ENCODE data around the gene SLC9A9. TPM values are rescaled to one million over a fixed set of nuclear protein-coding genes. Genes with fewer than 3 reads are reported as not detected.

Gene SLC9A9
- total RNA-seq, 2 donors from 2014 or later, result 1.3 to 3.7 TPM

GRCh38 chr3:143314251-143315093 is 533.8 kb downstream of the SLC9A9 start:
- Mint-ChIP-seq H3K4me1 (no peaks in the 10 kb centered on the region), H3K27me3 (ENCODE audit: insufficient read depth) (no peaks in the 10 kb centered on the region), H3K4me3 (no peak overlapping the region), H3K27ac (peak overlapping the region; percentile 44), H3K36me3 (ENCODE audit: low read depth) (no peaks in the 10 kb centered on the region), H3K9me3 (no peaks in the 10 kb centered on the region)
- H3K9ac ChIP-seq (ENCODE audit: extremely low read depth, low read length, poor library complexity, severe bottlenecking), result no peak overlapping the region
- H3K4me3 ChIP-seq (ENCODE audit: low read length), result no peak overlapping the region
- 89 to 93% methylated on average over 9 of the region's 9 CpGs for WGBS, 2 experiments (ENCODE audit: insufficient coverage in 1 of 2, insufficient read length in 1 of 2)
- DNase-seq, result no peak
- H3K4me1 ChIP-seq (ENCODE audit: control insufficient read depth, insufficient read depth, low read length), result no peaks in the 10 kb centered on the region
- no peaks in the 10 kb centered on the region for H3K27me3 ChIP-seq (ENCODE audit: control insufficient read depth, insufficient read depth, low read length, poor library complexity, severe bottlenecking)
- no peaks in the 10 kb centered on the region for H3K36me3 ChIP-seq (ENCODE audit: control insufficient read depth, insufficient read depth, low read length)
- no peak for TF ChIP-seq CTCF (conservative IDR thresholded peaks at IDR 0.05)
- H3K9me3 ChIP-seq (ENCODE audit: control insufficient read depth, low read length), result no peaks in the 10 kb centered on the region
- no peak overlapping the region for H3K27ac ChIP-seq (ENCODE audit: low read depth, low read length)

GRCh38 chr3:143313893-143314188 is 534.4 kb downstream of the SLC9A9 start:
- no peak overlapping the region for H3K27ac ChIP-seq (ENCODE audit: low read depth, low read length)
- DNase-seq, result no peak
- H3K36me3 ChIP-seq (ENCODE audit: control insufficient read depth, insufficient read depth, low read length), result no peaks in the 10 kb centered on the region
- H3K4me3 ChIP-seq (ENCODE audit: low read length), result no peak overlapping the region
- no peaks in the 10 kb centered on the region for H3K9me3 Mint-ChIP-seq
- H3K4me3 Mint-ChIP-seq, result no peak overlapping the region
- H3K27me3 ChIP-seq (ENCODE audit: control insufficient read depth, insufficient read depth, low read length, poor library complexity, severe bottlenecking), result no peaks in the 10 kb centered on the region
- H3K9ac ChIP-seq (ENCODE audit: extremely low read depth, low read length, poor library complexity, severe bottlenecking), result no peak overlapping the region
- H3K9me3 ChIP-seq (ENCODE audit: control insufficient read depth, low read length), result no peaks in the 10 kb centered on the region
- H3K27me3 Mint-ChIP-seq (ENCODE audit: insufficient read depth), result no peaks in the 10 kb centered on the region
- WGBS, 2 experiments (ENCODE audit: insufficient coverage in 1 of 2, insufficient read length in 1 of 2), result 91% methylated on average over 2 of the region's 2 CpGs; no CpG with 5 or more reads in 1 of the 2 experiments
- no peaks in the 10 kb centered on the region for H3K4me1 Mint-ChIP-seq
- TF ChIP-seq CTCF (conservative IDR thresholded peaks at IDR 0.05), result no peak
- H3K4me1 ChIP-seq (ENCODE audit: control insufficient read depth, insufficient read depth, low read length), result no peaks in the 10 kb centered on the region
- no peak overlapping the region for H3K27ac Mint-ChIP-seq
- H3K36me3 Mint-ChIP-seq (ENCODE audit: low read depth), result no peaks in the 10 kb centered on the region

- Histone ChIP-seq H3K4me1 (ENCODE audit: control insufficient read depth, insufficient read depth, low read length) (no peaks in the 10 kb centered on the region), H3K36me3 (ENCODE audit: control insufficient read depth, insufficient read depth, low read length) (no peaks in the 10 kb centered on the region), H3K27ac (ENCODE audit: low read depth, low read length) (no peak overlapping the region), H3K9me3 (ENCODE audit: control insufficient read depth, low read length) (no peaks in the 10 kb centered on the region), H3K4me3 (ENCODE audit: low read length) (no peak overlapping the region), H3K9ac (ENCODE audit: extremely low read depth, low read length, poor library complexity, severe bottlenecking) (no peak overlapping the region), H3K27me3 (ENCODE audit: control insufficient read depth, insufficient read depth, low read length, poor library complexity, severe bottlenecking) (no peaks in the 10 kb centered on the region)
- no peak overlapping the region for H3K27ac Mint-ChIP-seq
- no peak for TF ChIP-seq CTCF (conservative IDR thresholded peaks at IDR 0.05)
- no peaks in the 10 kb centered on the region for H3K27me3 Mint-ChIP-seq (ENCODE audit: insufficient read depth)
- H3K9me3 Mint-ChIP-seq, result no peaks in the 10 kb centered on the region
- no peaks in the 10 kb centered on the region for H3K4me1 Mint-ChIP-seq
- WGBS, 2 experiments (ENCODE audit: insufficient coverage in 1 of 2, insufficient read length in 1 of 2), result 76 to 84% methylated on average over 2 to 6 of the region's 6 CpGs
- DNase-seq, result no peak
- no peaks in the 10 kb centered on the region for H3K36me3 Mint-ChIP-seq (ENCODE audit: low read depth)
- no peak overlapping the region for H3K4me3 Mint-ChIP-seq
These were observed 535.0 kb downstream of the SLC9A9 start for GRCh38 chr3:143313025-143313892.
